MM.1S (cell line): ENCODE data around the gene GRIK4.

ENCODE experiments used
- CTCF ChIP-seq: fragments of 300-600 bp; sonication (generic); IDR thresholded peaks from 2 replicates; pipeline ENCODE4 v1.5.1; 2016; ENCODE audit warnings: antibody characterized with exemption, low read length, mixed read lengths
- EZH2phosphoT487 ChIP-seq: fragments of 300-600 bp; sonication (generic); IDR thresholded peaks from 2 replicates; pipeline ENCODE4 v1.6.1; 2018; ENCODE audit warnings: antibody characterized with exemption, low read length

GRCh38 chr11:120579611-120580031 lies 68.1 kb downstream of the GRIK4 start:
- TF ChIP-seq EZH2phosphoT487, result no peak
- no peak for TF ChIP-seq CTCF
